Right hindlimb (tissue), 1 donor: Measurements from ENCODE around the gene DNAAF9.
"Not testable (repeated sequence)": the region's sequence is repeated elsewhere in the genome, so short reads cannot be mapped to it uniquely, and the experiment has no call there.

Source experiments
- DNase-seq: peaks from one replicate; pipeline ENCODE4 v3.0.0-alpha.2; 2018

Gene DNAAF9

DNA sequence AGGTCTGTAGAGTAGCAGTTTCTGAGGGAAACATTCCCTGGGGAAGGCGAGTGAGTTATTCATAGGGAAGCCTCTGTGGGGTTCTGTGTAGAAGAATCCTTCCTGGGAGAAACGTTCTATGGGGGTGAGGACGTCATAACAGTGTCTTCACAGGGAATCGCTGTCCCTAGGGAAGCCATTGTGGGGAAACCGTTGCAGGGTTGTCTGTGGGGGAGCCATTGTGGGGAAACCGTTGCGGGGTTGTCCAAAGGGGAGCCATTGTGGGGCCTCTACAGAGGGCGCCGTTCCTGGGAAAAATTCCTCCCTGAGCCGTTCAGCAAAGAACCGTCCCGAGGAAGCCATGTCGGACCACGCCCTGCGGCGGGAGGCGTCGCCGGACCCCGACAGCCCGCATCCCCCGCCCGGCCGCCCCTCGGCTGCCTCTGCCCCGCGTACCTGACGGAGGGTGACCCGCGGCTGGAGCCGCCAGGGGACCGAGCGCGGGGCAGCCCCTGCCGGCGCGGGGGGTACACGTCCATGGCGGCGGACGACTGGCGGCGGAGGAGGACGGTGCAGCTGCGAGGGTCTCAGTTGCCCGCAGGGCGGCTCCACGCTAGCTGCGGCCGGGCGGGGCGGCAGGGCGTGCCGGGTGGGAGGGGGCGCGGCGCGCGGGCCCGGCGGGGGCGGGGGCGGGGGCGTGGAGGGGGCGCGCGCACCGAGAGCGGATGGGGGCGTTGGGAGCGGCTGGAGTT is at the start of gene DNAAF9:
Gene DNAAF9, minus strand, starts transcription at position 630 of the 731 bp plus-strand sequence. Its CDS starts 112 bp downstream, at position 518.
- DNase-seq: peak; percentile 76

GRCh38 chr20:3456648-3457047 is 49.2 kb upstream of the DNAAF9 start:
- DNase-seq: no peak

- no peak for DNase-seq
Observed at GRCh38 chr20:3454831-3455230, 47.4 kb upstream of the DNAAF9 start.

DNA sequence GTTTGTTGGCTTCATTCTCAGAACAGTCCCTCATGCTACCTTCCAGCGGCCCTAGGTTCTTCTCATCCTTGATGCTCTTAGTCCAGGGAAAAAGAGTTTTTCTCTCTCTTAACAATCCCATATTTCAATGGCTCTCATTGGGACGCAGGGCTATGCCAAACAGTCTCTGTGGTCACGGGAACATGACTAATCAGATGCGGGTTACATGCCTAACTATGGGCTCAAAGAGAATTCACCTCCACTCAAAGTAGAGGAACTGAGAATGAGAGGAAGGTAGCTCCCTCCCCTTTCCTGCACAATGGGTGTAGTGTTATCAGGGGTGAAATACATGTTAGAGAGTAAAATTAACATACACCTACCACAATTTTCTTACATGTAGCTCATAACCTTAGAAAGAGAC is 45.2 kb upstream of the DNAAF9 start:
- DNase-seq: no peak

DNA sequence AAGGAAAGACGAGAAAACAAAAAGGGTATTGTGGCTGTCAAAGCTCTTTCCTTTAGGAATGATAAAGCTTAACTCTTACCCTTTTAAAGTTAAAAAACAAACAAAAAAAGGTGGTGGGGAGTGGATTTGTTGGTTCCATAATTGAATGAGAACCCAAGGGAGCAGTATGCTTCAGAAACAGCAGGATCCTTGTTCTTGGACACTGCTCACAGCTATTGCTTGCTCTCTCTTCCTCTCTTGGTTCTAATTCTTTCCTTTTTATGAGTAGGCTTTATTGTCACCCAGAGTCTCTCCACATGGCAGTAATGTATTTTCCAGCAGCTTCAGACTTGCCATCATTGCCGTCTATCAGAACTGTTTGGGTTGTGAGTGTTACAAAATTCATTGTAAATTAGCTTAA is 44.7 kb upstream of the DNAAF9 start:
- no peak for DNase-seq

DNA sequence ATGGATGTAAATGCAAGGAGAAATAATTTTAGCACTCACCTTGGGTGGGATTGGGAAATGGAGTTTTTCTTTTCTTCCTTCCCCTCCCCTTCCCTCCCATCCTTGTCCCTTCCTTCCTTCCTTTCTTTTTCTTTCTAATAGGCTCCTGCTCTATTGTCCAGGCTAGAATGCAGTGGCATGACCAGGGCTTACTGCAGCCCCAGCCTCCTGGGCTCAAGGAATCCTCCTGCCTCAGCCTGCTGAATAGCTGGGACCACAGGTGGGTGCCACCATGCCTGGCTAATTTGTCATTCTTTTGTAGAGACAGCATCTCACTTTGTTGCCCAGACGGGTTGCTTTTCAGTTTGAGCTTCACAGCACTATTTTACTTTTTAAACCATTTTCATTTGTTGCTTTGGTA is 41.9 kb upstream of the DNAAF9 start:
- DNase-seq: no peak

- no peak for DNase-seq
Observed at GRCh38 chr20:3447321-3447720, 39.9 kb upstream of the DNAAF9 start.

DNA sequence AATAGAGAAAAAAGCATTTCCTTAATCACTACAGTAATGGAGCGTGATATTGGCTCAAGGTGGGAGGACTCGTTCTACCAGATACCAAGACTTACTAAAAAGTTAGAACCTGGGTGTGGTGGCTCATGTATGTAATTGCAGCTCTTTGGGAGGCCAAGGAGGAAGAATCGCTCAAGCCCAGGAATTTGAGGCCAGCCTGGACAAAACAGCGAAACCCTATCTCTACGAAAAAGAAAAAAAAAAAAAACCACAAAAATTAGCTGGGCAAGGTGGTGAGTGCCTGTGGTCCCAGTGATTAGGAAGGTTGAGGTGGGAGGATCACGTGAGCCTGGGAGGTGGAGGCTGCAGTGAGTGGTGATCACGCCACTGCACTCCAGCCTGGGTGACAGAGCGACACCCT is 39.3 kb upstream of the DNAAF9 start:
- DNase-seq: no peak

- DNase-seq: no peak
Observed at GRCh38 chr20:3436864-3437574, 29.6 kb upstream of the DNAAF9 start.

- no peak for DNase-seq
Observed at GRCh38 chr20:3434232-3434631, 26.8 kb upstream of the DNAAF9 start.

- no peak for DNase-seq
Observed at GRCh38 chr20:3433744-3434143, 26.3 kb upstream of the DNAAF9 start.

DNA sequence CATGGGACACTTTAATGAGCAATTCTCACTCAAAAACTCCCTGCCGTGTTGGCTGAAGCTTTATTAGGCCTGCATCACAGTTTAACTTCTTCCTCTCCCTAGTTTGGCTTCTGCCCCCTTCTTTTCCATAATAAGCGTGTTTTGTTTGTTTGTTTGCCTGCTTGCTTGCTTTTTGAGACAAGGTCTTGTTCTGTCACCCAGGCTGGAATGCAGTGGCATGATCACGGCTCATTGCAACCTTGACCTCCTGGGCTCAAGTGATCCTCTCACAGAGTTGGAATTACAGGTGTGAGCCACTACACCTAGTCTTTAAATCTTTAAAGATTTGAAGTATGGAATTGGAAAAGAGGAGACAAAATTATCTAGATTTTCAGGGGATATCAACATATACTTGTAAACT is 25.4 kb upstream of the DNAAF9 start:
- DNase-seq: no peak

- DNase-seq: no peak
Observed at GRCh38 chr20:3431109-3431508, 23.6 kb upstream of the DNAAF9 start.

GRCh38 chr20:3430376-3431069 is 23.1 kb upstream of the DNAAF9 start:
- no peak for DNase-seq

- not testable (repeated sequence) for DNase-seq
Observed at GRCh38 chr20:3426766-3427165, 19.3 kb upstream of the DNAAF9 start.

DNA sequence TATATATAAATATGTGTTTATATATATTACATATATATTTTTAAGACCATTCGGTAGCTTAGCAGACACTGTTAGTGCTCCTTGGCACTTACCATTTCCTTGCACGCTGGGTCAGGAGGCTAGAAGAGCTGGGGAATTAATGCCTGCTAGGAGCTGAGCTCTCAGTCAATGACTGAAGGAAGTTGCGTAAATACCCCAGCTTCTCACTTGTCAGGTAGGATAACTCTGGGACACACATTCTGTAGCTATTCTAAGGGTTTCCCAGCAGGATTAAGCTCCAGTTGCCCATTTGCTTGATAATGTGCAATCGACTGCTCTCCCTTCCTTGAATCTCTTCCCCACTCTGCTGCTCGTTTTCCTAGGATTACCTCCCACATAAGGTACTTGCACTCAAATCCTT is 15.7 kb upstream of the DNAAF9 start:
- DNase-seq: no peak

DNA sequence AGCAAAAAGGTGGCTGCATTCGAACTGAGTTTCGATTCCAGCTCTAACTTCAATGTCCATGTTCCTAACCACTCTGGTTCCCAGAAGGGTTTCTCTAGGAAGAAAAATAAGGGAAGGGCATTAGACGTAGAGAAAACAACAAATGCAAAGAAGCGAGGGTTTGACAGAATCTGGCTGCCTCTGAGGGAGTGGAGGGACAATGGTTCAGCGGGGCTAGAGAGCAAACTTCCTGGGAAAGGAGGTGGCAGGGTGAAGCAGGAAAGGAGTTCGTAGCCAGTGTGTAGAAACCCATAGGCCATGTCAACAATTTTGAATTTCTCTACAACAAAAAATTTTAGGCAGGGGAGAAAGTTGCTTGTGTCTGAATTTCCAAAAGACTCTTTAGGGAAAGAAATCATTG is 14.5 kb upstream of the DNAAF9 start:
- DNase-seq: no peak

DNA sequence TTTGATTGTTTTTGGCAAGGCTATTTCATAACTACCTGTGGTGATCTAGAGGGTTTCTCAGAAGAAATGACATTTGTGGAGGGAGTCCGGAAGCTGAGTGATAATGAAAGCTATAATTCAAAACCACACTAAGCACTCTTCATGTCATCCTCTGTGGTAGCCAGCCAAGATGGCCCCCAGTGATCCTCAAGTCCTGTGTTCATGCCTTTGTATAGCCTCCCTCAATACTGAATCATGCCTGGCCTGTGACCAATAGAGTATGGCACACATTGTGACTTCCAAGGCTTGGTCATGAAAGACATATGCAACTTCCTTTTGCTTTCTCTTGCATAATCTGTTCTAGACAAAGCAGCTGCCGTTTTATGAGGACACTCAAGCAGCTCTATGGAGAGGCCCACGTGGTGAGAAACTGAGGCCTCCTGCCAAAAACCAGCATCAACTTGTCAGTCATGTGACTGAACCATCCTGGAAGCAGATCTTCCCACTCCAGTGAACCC is 12.8 kb upstream of the DNAAF9 start:
- no peak for DNase-seq

DNA sequence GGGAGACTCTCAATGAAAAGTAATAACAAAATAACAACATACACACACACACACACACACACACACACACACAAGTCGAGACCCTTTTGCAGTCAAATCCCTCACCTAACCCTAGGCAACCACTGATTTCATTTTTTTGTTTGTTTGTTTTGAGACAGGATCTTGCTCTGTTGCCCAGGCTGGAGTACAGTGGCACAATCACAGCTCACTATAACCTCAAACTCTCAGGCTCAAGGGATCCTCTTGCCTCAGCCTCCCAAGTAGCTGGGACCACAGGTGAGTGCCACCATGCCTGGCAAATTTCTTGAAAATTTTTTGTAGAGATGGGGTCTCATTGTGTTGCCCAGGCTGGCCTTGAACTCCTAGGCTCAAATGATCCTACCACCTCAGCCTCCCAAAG is 10.7 kb upstream of the DNAAF9 start:
- not testable (repeated sequence) for DNase-seq

DNA sequence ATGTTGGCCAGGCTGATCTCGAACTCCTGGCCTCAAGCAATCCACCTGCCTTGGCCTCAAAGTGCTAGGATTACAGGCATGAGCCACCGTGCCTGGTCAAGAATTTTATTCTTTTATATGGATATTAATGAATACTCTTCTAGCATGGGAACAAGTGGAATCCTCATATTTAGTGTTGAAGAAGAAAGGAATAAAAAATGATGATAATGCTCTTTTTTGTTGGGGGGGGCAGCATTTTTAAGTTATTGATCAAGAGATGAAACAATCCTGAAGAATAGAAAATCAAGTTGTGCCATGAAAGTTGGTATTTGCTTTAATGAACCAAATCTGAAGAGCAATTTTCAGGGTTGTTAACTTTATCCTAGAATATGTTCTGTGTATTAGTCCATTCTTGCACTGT is 6.7 kb upstream of the DNAAF9 start:
- no peak for DNase-seq

- no peak for DNase-seq
Observed at GRCh38 chr20:3413393-3413889, 6.0 kb upstream of the DNAAF9 start.

DNA sequence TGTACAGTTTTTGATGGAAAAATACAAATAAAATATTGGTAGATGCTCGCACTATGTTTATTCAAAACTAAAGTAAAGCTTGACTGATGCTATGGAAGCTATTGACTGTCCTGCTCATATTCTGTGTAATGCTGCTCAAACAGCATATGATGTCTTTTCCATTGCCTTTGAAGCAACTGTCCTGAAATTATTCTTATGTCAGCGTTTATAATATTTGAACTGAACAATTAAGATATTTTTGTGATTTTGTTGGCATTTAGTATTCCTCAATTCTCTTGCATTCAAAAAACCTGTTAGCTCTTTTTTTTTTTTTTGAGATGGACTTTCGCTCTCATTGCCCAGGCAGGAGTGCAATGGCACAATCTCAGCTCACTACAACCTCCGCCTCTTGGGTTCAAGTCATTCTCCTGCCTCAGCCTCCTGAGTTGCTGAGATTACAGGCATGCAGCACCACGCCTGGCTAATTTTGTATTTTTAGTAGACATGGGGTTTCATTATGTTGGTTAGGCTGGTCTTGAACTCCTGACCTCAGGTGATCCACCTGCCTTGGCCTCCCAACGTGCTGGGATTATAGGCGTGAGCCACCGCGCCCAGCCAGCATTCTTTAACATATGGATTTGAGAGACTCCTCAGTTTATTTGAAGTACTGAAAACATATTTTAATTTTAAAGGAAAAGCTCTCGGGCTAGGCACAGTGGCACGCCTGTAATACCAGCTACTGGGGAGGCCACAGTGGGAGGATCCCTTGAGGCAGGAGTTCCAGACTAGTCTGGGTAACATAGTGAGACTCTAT is 5.3 kb upstream of the DNAAF9 start:
- DNase-seq: no peak

DNA sequence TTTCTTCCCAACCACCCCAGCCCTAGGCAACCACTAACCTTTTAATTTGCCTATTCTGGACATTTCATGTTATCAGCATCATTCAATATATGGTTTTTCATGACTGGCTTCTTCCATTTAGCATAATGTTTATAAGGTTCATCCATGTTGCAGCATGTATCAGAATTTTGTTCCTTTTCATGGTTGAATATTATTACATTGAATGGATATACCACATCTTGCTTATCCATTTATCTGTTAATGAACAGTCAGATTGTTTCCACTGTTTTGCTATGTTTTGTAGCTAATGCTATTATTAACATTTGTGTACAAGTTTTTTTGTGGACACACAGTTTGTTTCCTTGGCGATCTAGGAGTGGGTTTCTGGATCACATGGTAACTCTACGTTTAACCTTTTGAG is 3.0 kb upstream of the DNAAF9 start:
- DNase-seq: no peak
